Measurements from ENCODE around the gene PYM1. TPM values are rescaled to one million over a fixed set of nuclear protein-coding genes. Genes with fewer than 3 reads are reported as not detected.

PYM1 gene
- 34.8 and 35.6 TPM in 2 replicates for total RNA-seq

GRCh38 chr12:55927588-55928502, at the start of gene PYM1:
Gene PYM1 (minus strand): TSS chr12:55927894. CDS start chr12:55927761, 133 bp downstream.
- peaks cover 2% of the 10 kb centered on the region for H3K27me3 Mint-ChIP-seq
- peaks cover 41% of the 10 kb centered on the region for H3K36me3 Mint-ChIP-seq (ENCODE audit: low read depth)
- H3K4me3 Mint-ChIP-seq: peak within 1 kb of the TSS; percentile 99

GRCh38 chr12:55974308-55974730, 46.6 kb upstream of the PYM1 start:
- Mint-ChIP-seq H3K27me3 (no peaks in the 10 kb centered on the region), H3K9me3 (no peaks in the 10 kb centered on the region), H3K36me3 (ENCODE audit: low read depth) (peaks cover 24% of the 10 kb centered on the region), H3K4me1 (peaks cover 30% of the 10 kb centered on the region), H3K4me3 (no peak overlapping the region), H3K27ac (no peak overlapping the region)
- DNase-seq: peak; percentile 86
- intact Hi-C loops (cut with micrococcal nuclease): loop anchor here (1.0 kb wide), 2 partner anchors 8 to 67 kb away; partner anchors contain the start of genes CDK2, PMEL and RPS26

More at GRCh38 chr12:55927588-55928502, at the start of gene PYM1:
- Mint-ChIP-seq H3K4me1 (peaks cover 37% of the 10 kb centered on the region), H3K27ac (peak within 1 kb of the TSS; percentile 98), H3K9me3 (no peaks in the 10 kb centered on the region)
- peak; percentile 90 for DNase-seq
- intact Hi-C loops (cut with micrococcal nuclease): loop anchor here (1.0 to 10.0 kb wide), 9 partner anchors 38 to 943 kb away; partner anchors contain the start of genes BAZ2A, BLOC1S1, CDK2 and DNAJC14

- no peaks in the 10 kb centered on the region for H3K9me3 Mint-ChIP-seq
- intact Hi-C loops (cut with micrococcal nuclease): loop anchor here (1.0 kb wide), 7 partner anchors 7 to 156 kb away; partner anchors contain the start of genes CDK2, IKZF4, PA2G4 and PMEL
- H3K4me3 Mint-ChIP-seq: no peak within 1 kb of the TSS
- H3K27me3 Mint-ChIP-seq: no peaks in the 10 kb centered on the region
- DNase-seq: peak; percentile 99
- no peak within 1 kb of the TSS for H3K27ac Mint-ChIP-seq
- peaks cover 28% of the 10 kb centered on the region for H3K4me1 Mint-ChIP-seq
- H3K36me3 Mint-ChIP-seq (ENCODE audit: low read depth): peaks cover 21% of the 10 kb centered on the region
Measured at GRCh38 chr12:55973599-55974307, 46.1 kb upstream of the PYM1 start, which contains the start of gene RAB5B. Gene RAB5B (plus strand): TSS chr12:55974078. CDS start chr12:55986961, 12,883 bp downstream.

GRCh38 chr12:55972911-55973598, 45.4 kb upstream of the PYM1 start:
- Mint-ChIP-seq H3K27ac (no peak overlapping the region), H3K36me3 (ENCODE audit: low read depth) (peaks cover 25% of the 10 kb centered on the region), H3K27me3 (no peaks in the 10 kb centered on the region), H3K4me3 (no peak overlapping the region), H3K4me1 (peaks cover 31% of the 10 kb centered on the region), H3K9me3 (no peaks in the 10 kb centered on the region)
- no peak for DNase-seq
- intact Hi-C loops (cut with micrococcal nuclease): loop anchor here (1.0 kb wide), 5 partner anchors 44 to 156 kb away; partner anchors contain the start of genes IKZF4, PA2G4, RPL41 and SARNP

GRCh38 chr12:55972456-55972855, 44.8 kb upstream of the PYM1 start:
- no peaks in the 10 kb centered on the region for H3K27me3 Mint-ChIP-seq
- H3K4me3 Mint-ChIP-seq: no peak overlapping the region
- peaks cover 34% of the 10 kb centered on the region for H3K4me1 Mint-ChIP-seq
- no peak for DNase-seq
- no peaks in the 10 kb centered on the region for H3K9me3 Mint-ChIP-seq
- peak overlapping the region; percentile 30 for H3K27ac Mint-ChIP-seq
- intact Hi-C loops (cut with micrococcal nuclease): no loop called here
- peaks cover 25% of the 10 kb centered on the region for H3K36me3 Mint-ChIP-seq (ENCODE audit: low read depth)

DNA sequence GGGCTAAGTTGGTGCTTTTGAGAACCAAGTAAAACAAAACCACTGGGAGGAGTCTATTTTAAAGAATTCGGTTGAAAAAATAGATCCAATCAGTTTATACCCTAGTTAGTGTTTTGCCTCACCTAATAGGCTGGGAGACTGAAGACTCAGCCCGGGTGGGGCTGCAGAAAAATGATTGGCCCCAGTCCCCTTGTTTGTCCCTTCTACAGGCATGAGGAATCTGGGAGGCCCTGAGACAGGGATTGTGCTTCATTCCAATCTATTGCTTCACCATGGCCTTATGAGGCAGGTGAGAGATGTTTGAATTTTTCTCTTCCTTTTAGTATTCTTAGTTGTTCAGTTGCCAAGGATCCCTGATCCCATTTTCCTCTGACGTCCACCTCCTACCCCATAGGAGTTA, 44.3 kb upstream of the PYM1 start:
- intact Hi-C loops (cut with micrococcal nuclease): no loop called here
- H3K36me3 Mint-ChIP-seq (ENCODE audit: low read depth): peaks cover 25% of the 10 kb centered on the region

GRCh38 chr12:55970775-55971174, 43.1 kb upstream of the PYM1 start:
- H3K27me3 Mint-ChIP-seq: no peaks in the 10 kb centered on the region
- peak overlapping the region; percentile 51 for H3K27ac Mint-ChIP-seq
- H3K36me3 Mint-ChIP-seq (ENCODE audit: low read depth): peaks cover 28% of the 10 kb centered on the region
- no peaks in the 10 kb centered on the region for H3K9me3 Mint-ChIP-seq
- no peak for DNase-seq
- H3K4me1 Mint-ChIP-seq: peaks cover 35% of the 10 kb centered on the region
- H3K4me3 Mint-ChIP-seq: no peak overlapping the region
- intact Hi-C loops (cut with micrococcal nuclease): no loop called here

More for the DNA sequence above, 44.3 kb upstream of the PYM1 start:
- peak overlapping the region; percentile 30 for H3K27ac Mint-ChIP-seq
- peaks cover 35% of the 10 kb centered on the region for H3K4me1 Mint-ChIP-seq
- H3K9me3 Mint-ChIP-seq: no peaks in the 10 kb centered on the region
- H3K4me3 Mint-ChIP-seq: no peak overlapping the region
- no peak for DNase-seq
- no peaks in the 10 kb centered on the region for H3K27me3 Mint-ChIP-seq

DNA sequence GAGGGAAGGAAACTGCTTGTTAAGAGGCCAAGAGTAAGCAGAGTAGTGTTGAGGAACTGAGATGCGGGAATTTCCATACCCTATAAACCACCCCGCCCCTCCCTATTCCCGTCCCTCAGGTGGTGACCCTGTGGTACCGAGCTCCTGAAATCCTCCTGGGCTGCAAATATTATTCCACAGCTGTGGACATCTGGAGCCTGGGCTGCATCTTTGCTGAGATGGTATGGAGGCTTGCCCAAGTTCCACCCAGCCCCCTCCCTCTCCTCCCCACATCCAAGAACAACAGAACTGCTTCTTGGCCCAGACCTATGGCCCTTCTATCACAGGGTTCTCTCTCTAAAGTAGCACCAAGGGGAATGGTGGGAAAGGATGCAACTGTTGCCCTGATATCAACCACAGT, 41.7 kb upstream of the PYM1 start:
- Mint-ChIP-seq H3K4me3 (no peak overlapping the region), H3K9me3 (no peaks in the 10 kb centered on the region), H3K4me1 (peaks cover 40% of the 10 kb centered on the region), H3K36me3 (ENCODE audit: low read depth) (peaks cover 25% of the 10 kb centered on the region), H3K27me3 (no peaks in the 10 kb centered on the region), H3K27ac (no peak overlapping the region)
- intact Hi-C loops (cut with micrococcal nuclease): no loop called here
- DNase-seq: no peak

GRCh38 chr12:55966408-55967281, 39.0 kb upstream of the PYM1 start, which contains the start of gene CDK2:
Gene CDK2 (plus strand): TSS chr12:55966830. CDS start chr12:55967009, 179 bp downstream.
- Mint-ChIP-seq H3K27me3 (no peaks in the 10 kb centered on the region), H3K36me3 (ENCODE audit: low read depth) (peaks cover 23% of the 10 kb centered on the region), H3K9me3 (no peaks in the 10 kb centered on the region), H3K27ac (peak within 1 kb of the TSS; percentile 94), H3K4me3 (peak within 1 kb of the TSS; percentile 99), H3K4me1 (peaks cover 33% of the 10 kb centered on the region)
- peak; percentile 98 for DNase-seq
- intact Hi-C loops (cut with micrococcal nuclease): loop anchor here (1.0 kb wide), 2 partner anchors 8 to 39 kb away; partner anchors contain the start of genes PYM1 and RAB5B

GRCh38 chr12:55965941-55966407, 38.3 kb upstream of the PYM1 start, which contains the start of gene PMEL:
Gene PMEL (minus strand): TSS chr12:55966042. CDS start chr12:55966011, 31 bp downstream.
- Mint-ChIP-seq H3K36me3 (ENCODE audit: low read depth) (peaks cover 18% of the 10 kb centered on the region), H3K27me3 (no peaks in the 10 kb centered on the region), H3K27ac (peak within 1 kb of the TSS; percentile 94), H3K4me3 (peak within 1 kb of the TSS; percentile 99), H3K4me1 (peaks cover 31% of the 10 kb centered on the region), H3K9me3 (no peaks in the 10 kb centered on the region)
- intact Hi-C loops (cut with micrococcal nuclease): loop anchor here (1.0 kb wide), 2 partner anchors 8 to 39 kb away; partner anchors contain the start of genes PYM1 and RAB5B
- DNase-seq: peak; percentile 60

DNA sequence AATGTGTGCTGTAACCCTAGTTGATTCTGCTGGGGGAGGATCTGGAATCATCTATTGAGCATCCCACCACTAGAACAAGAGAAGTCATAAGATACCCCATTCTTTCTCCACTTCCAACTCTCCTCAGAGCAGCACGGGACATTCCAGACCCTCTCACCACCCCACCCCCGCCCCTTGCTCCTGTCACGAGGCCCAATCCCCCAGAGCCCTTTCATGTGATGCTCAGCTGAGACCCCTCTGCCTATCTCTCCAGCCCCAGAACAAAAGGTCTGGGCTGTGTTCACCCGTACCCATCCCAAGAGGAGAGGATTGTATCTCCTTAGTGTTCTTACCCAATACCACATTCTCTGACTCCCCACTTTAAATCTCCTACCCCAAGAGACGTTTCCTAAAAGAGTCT, 37.5 kb upstream of the PYM1 start:
- no peaks in the 10 kb centered on the region for H3K27me3 Mint-ChIP-seq
- intact Hi-C loops (cut with micrococcal nuclease): no loop called here
- DNase-seq: no peak
- no peaks in the 10 kb centered on the region for H3K9me3 Mint-ChIP-seq
- peaks cover 14% of the 10 kb centered on the region for H3K36me3 Mint-ChIP-seq (ENCODE audit: low read depth)
- H3K4me3 Mint-ChIP-seq: no peak overlapping the region
- peaks cover 26% of the 10 kb centered on the region for H3K4me1 Mint-ChIP-seq
- H3K27ac Mint-ChIP-seq: no peak overlapping the region

DNA sequence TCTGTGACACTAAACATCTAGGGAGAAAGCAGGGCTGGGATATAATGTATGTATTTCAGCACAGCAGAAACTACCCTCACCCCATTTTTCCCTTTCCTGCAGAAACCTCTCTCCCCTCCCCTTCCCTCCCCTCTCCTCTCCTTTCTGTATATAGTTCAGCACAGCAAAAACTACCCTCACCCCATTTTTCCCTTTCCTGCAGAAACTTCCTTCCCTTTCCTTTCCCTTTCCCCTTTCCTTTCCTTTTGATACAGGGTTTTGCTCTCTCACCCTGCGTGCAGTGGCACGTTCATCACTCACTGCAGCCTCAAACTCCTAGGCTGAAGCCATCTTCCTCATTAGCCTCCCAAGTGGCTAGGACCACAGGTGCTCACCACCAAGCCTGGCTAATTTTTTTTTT, 36.1 kb upstream of the PYM1 start:
- Mint-ChIP-seq H3K27ac (no peak overlapping the region), H3K36me3 (ENCODE audit: low read depth) (peaks cover 13% of the 10 kb centered on the region), H3K9me3 (no peaks in the 10 kb centered on the region), H3K27me3 (no peaks in the 10 kb centered on the region), H3K4me1 (peaks cover 26% of the 10 kb centered on the region), H3K4me3 (no peak overlapping the region)
- intact Hi-C loops (cut with micrococcal nuclease): no loop called here
- DNase-seq: no peak
